Left hindlimb (tissue), 1 donor: ENCODE results near the gene ANGPTL5.
"Not testable (repeated sequence)": the region's sequence is repeated elsewhere in the genome, so short reads cannot be mapped to it uniquely, and the experiment has no call there.

Source experiments
- DNase-seq: peaks from one replicate; pipeline ENCODE4 v3.0.0-alpha.2; 2018

The ANGPTL5 gene

DNA sequence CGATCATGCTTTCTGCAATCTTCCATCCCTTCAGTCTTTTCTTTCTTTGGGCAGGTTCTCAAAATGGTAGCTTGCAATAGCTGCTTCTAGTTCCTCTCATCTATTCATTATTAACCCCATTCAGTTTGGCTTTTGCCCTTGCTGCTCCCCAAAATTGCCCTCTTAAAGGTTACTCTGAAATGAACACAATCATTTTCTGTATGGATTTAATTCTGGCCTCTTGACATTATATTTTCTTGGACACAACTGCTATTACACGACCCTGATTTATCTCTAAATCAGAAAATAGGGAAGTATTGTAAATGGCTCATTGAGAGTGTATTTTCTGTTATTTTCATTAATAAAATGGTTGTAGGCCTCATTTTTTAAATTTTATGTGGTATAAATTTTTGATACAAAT, at the start of gene ANGPTL5:
TSS of gene ANGPTL5 (minus strand) at position 101 of the 400 bp plus-strand sequence. CDS start 8,613 bp downstream, outside the sequence.
- DNase-seq: no peak

DNA sequence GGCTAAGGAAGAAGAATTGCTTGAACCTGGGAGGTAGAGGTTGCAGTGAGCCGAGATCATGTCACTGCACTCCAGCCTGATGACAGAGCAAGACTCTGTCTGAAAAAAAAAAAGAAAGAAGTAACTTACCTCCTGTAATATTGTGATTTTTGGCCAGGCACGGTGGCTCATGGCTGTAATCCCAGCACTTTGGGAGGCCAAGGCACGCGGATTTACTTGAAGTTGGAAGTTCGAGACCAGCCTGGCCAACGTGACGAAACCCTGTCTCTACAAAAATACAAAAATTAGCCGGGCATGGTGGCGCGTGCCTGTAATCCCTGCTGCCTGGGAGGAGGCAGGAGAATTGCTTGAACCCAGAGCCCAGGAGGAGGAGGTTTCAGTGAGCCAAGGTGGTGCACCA, 47.9 kb upstream of the ANGPTL5 start:
- not testable (repeated sequence) for DNase-seq

DNA sequence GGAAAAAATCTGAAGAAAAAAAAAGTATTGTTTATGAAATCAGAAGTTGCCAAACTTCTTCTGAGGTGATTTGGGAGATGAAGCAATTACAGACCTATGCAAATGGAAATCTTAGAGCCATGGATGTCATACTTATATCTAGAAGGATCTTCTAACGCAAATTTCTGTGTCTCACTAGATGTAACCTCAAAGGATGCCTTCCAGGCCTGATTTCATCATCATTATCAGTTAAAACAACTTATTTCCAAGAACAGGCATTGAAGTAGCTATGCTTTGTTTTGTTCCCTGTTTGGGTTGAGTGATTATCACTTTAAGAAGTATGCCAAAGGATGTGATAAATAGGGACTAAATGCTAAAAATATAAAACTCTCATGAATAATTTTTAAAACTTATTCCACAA, 43.9 kb upstream of the ANGPTL5 start:
- DNase-seq: no peak

DNA sequence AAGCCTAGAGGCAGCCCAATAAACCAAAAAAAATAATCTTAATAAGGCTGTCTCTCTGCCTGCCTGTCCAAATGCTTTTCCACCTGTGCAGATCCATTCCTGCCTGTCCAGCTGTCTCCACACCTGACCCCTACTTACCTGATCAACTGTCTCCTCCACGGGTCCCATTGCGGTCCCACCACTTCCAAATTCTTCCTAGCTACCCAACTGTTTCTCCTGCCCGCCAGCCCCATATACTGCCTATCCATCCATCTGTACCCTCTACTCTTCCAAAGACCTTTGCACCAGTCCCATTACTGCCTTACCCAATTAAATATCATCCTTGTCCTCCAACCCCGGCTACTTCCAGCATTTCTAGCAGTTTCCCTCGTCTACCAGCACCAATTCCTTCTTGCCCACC, 39.4 kb upstream of the ANGPTL5 start:
- no peak for DNase-seq

DNA sequence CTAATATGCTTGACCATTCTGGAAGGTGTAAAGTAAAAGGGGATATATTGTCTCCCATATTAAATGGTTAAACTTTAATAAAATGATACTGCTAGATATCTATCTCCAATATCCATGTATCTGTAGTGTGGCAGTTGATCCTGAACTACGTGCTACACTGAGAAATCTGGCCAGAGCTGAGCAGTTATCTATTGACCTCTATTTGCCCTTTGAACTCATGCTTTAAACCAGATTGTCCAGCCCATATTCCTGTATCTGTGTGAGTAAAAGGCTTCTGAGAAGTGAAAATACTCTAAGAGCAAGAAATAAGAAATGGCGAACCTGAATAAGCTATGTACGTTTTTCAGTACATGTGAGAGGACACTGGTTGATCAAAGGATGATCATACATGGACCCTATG, 39.0 kb upstream of the ANGPTL5 start:
- DNase-seq: no peak

DNA sequence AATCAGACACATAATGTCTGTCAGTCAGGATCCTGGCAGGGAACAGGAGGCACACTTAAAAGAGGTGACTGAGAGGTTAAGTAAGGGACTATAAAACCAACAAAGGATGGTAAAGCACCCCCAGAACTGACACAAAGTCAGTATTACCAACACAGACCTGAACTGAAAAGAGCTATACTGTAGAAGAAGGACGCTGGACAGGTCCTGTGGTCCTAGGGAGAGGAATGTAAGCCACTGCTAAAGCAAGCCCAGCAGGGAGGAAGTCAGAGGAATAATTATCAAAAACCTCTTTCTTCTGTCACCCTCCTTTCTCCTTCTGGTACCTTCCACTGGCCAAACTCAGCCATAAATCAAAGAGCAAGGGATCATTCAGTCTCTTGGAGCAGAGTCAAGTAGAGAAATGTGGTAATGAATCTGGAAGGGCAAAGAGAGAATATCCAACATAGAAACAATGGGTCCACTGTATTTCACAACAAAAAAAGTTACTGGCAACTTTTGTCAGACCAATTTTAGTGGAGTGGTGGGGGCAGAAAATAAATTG, 33.4 kb upstream of the ANGPTL5 start:
- DNase-seq: no peak

DNA sequence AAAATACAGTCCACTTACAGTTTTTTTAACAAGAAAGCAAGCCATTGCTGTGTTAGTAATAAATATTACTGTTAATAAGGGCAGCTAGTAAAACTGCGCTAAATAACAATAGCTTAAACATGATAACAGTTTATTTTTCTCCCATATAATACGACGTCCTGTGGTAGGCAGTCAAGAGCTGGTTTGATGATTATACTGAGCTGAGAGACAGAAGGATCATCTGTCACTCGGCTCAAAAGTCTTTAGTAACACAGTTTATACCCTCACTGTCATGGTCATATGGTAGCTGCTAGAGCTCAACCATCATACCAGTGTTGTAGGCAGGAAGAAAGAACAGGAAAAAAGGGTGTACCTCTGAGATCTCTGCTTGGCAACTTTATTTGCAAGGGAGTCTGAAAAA, 29.1 kb upstream of the ANGPTL5 start:
- DNase-seq: no peak

DNA sequence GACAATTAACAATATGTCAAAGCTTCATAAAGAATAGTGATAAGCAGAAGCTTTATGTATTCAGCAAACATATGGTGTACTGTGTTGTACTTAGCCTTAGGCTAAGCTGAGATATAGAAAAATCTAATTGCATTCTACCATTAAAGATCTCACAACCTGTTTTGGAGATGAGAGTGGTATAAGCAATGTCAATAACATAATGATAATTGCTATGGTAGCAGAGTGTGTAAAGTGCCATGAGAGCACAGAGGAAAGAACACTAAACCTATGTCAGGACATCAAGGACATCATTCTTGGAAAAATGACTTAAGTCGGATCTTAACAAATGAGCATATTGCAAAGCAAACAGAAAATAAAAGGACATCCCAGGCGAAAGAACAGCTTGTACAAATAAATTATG, 28.6 kb upstream of the ANGPTL5 start:
- no peak for DNase-seq

DNA sequence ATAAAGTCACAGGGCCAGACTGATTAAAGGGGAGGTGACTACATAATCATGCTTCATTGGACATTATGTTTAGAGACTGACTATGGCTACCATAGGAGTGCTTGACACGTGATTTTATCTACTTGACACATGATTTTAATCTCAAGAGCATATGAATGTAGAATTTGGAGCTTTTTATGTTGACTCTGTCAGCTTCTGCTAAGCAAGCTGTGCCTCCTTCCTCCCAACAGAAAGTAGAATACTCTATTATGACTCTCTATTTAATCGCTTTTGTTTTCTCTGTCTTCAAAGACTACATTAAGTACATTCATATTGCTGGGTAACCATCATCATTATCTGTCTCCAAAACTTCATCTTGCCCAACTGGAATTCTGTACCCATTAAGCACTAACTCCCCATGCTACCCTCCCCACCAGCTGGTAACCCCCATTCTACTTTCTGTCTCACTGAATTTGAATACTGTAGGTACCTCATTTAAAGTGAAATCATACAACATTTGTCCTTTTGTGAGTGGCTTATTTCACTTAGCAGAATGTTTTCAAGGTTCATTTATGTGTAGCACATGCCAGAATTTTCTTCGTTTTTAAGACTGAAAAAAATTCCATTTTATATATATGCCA, 24.7 kb upstream of the ANGPTL5 start:
- DNase-seq: no peak

DNA sequence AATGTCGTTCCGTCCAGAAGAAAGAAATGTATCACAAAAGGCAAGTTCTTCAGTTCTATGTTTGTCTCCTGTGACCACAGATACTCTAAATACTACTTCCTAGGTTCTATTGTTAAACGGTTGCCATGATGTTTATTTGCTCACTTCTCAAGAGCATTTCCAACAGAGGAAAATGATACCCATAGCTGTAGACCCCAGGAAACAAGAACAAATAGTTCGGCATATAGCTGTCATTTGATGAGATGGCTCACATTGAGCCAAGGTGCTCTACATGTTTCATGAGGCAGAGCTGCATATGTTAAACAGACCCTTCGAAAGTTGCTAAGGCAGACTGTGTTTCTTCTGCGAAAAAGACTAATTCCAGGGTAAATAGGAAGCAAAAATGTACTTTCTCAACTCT, 15.4 kb upstream of the ANGPTL5 start:
- DNase-seq: no peak

DNA sequence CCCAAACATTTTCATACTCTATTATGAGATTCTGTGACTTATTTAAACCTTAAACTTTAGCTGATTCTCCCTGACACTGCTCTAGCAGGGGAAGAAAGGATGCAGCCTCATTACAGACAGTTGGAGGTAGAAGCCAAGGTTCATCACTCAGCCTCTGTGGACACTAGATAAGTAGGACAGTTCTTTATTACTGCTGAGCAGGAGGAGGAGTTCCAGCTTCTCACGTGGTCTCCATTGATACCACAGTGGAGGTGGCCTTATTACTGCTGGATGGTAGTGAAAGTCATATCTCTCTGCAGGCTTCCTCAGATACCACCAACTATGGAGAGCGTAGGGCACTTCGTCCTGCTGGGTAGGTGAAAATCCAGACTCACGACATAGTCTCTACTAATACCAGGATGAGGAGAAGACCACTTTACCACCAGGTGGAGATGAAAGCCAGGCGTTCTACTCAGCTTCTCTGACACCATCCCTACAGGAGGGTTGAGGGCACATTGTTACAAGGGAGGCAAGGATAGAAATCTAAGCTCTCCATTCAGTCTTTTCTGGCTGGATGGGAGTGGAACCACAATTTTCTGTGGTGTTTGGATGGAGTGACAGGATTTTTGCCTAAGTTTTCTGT, 13.1 kb upstream of the ANGPTL5 start:
- no peak for DNase-seq

DNA sequence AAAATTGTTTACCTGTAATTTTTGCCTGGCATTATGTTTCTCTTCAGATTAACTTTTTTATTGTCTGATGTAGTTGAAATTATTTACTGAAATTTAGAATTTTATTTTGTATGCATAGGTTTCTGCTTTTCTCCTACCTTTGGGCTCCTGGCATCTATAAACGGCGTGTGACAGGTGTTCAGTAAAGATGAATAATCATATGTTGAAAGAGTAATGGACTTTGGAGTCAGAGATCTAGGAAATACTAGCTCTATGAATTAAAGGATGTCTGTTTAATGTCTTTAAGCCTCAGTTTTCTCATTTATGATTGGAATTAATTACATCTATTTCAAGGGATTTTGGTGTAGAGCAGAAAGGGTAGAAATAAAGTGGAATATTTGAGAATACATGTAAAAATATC, 7.2 kb upstream of the ANGPTL5 start:
- no peak for DNase-seq

DNA sequence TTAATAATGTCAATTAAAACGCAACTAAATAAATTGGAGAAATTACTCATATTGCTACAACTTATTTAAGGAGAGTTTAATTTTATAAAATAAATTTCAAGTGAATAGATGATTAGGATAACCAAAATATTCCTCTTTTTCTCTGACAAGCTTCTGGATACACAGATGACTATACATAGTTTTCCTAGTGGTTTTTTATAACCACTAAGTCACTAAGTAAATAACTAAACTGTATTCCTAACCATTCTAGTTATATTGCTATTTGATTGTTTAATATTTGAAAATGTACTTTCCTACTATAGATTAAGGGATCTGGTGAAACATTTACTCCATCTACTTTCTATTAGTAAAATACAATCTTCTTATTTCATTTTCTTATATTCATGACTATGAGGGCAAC, 4.7 kb upstream of the ANGPTL5 start:
- no peak for DNase-seq

DNA sequence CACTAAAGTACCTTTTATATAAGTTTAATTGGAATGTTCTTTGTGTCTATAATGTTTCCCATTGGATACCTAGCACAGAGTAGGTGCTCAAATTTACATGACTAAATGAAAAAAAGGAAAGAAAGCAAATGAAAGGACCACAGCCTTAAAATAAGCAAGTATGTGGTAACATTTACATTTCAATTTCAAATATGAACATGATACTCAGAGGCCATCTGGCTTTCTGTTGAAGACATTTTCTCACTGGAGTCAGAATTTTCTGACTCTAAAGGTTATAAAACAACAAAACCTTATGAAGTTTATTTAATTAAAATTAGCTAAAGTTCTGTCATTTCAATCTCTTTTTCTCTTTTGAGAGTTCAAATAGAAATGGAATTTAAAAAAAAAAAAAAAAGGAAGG, 904 bp upstream of the ANGPTL5 start:
- DNase-seq: no peak

DNA sequence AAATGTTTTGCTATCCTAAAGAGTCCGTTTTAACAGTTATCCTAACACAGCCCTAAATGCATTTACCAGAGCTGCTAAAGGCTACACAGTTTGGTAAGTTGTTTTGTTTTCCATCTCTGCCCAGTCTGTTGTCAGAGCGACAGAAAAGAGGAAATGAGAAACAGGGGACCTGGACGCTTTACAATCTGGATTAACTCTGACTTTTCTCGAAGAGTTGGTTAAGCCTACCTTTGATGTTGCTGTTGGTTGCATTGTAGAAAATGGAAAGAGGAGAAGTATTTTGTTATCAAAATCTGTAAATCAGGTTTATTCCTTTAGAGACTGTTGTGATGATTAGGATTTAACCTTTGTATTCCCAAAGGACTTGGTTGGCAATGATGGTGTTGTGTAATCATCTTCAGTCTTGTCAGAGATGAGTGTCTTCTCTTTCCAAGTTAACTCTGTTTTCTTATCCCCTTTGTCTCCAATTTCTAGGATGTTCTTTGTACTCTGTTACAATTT, 481 bp downstream of the ANGPTL5 start:
- no peak for DNase-seq

DNA sequence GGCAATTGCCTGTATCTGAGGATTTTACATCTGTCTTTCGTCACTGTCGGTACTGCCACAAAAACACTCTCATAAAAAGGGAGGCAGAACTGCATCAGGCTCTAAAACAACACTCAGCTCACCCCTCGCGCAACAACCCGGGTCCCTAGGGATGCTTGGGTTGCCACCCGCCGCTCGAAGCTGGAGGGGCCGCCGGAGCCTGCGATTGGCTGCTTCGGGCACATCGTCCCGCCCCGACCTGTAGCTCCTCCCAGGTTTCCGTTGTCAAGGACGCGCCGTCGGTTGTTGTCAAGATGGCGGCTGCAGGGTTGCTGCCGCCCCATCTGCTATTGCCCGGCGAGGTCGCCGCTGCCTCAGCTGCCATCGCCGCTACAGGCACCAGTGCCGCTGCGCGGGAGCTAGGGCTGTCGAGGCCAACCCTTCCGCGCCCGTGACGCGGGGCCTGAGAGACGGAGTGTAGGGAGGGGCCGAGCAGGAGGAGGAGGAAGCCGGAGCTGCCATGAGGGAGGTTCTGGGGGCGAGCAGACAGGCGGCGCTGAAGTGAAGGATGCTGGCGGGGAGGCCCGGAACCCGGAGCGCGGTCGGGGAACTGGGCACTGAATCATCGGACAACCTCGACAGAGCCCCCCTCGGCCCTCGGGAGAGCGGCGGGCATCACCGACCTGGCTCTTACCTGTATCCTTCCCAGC, 1.4 kb downstream of the ANGPTL5 start, which contains the start of gene CEP126:
TSS of gene CEP126 (plus strand) at position 273 of the 689 bp plus-strand sequence. CDS start at position 548, 275 bp downstream.
- peak; percentile 97 for DNase-seq

DNA sequence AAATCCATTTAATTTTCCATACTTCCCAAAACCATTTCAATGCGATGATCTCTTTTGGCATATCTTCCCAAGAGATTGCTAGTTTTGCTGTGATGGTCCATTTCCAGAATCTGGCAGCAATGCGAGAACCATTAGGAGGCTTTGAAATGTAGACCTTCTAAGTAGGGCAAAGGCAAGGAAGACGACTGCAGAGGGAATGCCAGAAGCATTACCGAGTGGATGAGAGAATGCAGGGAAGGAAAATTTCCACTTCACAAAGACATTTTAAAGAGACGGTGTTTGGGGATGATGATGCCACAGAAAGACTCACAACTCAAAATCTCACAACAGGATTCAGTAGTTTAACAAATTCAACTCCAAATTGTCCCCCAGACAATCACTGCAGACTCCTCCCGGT, 2.0 kb downstream of the ANGPTL5 start:
- peak; percentile 54 for DNase-seq

DNA sequence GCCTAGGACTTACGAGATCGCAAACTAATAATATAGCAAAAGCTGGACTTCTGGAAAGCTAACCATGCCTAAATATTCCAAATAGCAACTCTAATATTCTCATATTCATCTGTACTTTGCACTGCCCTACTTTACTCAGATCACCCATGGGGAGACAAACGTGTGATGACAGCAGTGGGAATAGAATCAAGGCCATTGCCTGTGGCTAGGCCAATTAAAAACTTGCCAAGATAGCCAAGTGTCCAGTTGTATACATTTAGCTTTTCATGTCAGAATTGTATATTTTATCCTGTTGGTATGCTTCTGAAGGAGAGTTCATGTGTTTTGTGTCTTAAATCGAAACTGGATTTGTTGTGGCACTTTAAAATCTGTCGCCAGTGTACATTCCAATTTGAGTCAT, 2.7 kb downstream of the ANGPTL5 start:
- no peak for DNase-seq

DNA sequence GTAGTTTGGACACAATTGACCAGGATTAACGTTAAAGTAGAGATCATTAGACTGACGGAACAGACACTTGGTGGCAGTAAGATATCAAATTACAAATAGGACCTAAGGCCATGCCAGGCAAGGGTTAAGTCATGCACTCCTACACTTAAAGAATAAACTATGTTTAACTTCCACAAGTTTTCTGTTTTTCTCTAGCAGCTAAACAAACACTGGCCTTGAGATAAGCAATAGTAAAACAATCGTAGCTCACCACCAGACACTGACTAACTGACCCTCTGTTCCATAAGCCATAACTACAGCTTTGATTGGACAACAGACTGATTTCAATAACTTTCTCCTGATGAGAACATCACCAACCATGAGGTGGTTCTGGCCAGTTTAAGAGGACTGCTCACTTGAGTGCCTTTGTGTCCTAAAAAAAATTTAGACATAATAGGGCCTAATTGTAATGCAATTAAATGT, 3.5 kb downstream of the ANGPTL5 start:
- no peak for DNase-seq

DNA sequence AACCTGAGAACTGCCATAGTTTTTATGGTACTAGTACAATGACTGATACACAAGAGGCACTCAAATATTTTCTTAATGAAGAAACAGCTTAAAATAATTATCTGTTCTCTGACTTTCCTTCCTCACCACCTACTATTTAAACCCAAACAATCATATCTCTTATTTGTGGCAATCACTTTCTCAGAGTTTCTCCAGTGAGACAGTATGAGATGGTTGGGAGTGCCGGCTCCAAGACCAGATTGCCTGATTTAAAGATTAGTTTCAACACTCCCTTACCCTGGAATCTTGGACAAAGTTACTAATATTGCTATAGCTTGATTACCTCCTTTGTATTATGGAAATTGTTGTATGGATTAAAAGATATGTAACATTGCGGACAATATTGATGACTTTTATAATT, 7.2 kb downstream of the ANGPTL5 start:
- DNase-seq: no peak

DNA sequence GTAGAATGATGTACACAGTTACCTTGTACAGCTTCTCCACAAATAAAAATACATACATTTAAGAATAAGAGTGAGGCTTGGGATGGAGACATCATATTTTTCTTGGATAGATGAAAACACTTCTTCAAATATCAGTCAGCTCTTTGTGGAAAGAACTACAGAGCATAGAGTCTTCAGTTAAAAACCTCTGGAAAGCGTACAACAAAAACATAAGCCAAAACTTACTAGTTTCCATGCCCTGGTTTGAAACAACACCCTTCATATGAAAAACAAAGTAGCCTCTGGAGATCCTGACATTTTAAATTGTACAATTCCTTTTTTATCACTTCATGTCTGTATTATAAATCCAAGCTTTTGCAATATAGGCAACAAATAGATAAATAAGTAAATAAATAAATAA, 8.5 kb downstream of the ANGPTL5 start:
- no peak for DNase-seq

DNA sequence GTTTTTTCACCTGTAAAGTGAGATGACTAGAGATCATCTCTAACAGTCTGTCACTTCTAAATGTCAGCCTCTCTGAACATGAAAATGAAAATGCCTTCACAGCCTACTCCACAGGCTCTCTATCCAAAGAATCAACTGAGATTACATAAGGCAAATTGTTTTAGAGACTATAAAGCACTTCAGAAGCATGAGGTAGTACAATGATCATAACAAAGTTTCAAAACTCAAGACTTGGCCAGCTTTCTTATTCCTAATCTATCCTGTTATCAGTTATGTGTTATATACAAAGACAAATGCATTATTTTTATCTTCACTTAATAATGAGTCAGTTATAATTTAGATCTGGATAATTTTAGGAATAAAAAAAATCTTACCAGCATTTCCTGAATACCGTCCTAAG, 21.8 kb downstream of the ANGPTL5 start:
- no peak for DNase-seq

DNA sequence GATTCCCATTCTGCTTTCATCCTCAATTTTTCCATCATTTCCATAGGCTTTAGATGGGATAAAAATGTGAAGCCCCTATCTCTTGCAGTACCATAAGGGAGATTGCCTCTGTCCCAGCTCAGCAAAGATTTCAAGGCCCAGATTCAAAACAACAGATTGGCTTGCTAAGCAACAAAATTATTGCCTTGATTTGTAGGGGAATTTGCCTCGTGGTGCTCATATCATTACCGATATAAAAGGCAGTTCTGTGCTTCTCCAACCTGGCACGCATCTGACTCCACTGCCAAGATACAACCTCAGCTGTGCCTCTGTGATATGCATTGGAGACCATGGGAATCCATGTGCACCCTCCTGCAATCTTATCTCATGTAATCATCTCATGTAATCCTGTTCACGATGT, 26.6 kb downstream of the ANGPTL5 start:
- no peak for DNase-seq

DNA sequence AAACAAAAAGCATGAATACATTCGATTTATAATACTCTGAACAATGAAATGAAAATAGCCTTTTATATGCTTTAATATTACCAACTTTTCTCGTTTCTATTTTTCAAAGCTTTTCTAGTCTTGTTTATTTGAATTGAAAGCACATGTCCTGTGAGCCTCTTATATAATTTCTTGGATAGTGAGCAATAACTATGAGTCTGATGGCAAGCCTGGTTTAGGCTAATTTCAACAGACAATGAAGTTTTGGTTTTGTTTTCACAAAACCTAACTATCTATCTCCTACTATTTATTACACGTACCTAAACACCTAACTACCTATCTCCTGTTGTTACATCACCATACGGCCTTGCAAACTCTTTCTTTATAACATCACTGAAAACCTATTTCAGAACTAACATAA, 30.7 kb downstream of the ANGPTL5 start:
- no peak for DNase-seq
